HepG2 (cell line): Measurements from ENCODE around the gene ASTN2. TPM values are rescaled to one million over a fixed set of nuclear protein-coding genes. Genes with fewer than 3 reads are reported as not detected.
A peak's percentile ranks its signal among the peaks of the same experiment; 100 is the strongest.

ENCODE experiments used
- ATAC-seq: fragments of 200-7000 bp; cut with Tn5 transposase; 3 replicates; pipeline ENCODE4 v1.9.1; 2020; ENCODE audit warnings: mild to moderate bottlenecking, moderate library complexity
- BruUV-seq: library from RNA; stranded (reverse); fragments of 400-500 nt; replicated peaks from 2 replicates; lab custom pipeline; 2021; lab: Mats Ljungman, UMichigan
- CTCF ChIA-PET: fragments of 300-600 bp; formaldehyde crosslinking; extraction: SDS; loops from one replicate; lab custom pipeline; 2021; ENCODE audit warnings: low total read pairs, inconsistent platforms, low intra/inter-chr PET ratio; lab: Yijun Ruan, JAX
- POLR2A ChIA-PET: fragments of 350-600 bp; sonication (Branson Sonifier 250); formaldehyde crosslinking; loops from one replicate; lab custom pipeline; 2020; ENCODE audit warnings: antibody characterized with exemption, inconsistent platforms; lab: Yijun Ruan, JAX
- DNase-seq: peaks from one replicate; pipeline ENCODE4 v3.0.0-alpha.2; 2015; ENCODE audit warnings: low spot score
- FAIRE-seq: peaks from 3 replicates; lab custom pipeline; 2011; peaks lifted over from hg19 to GRCh38; lab: Jason Lieb, UNC
- H2AFZ ChIP-seq: one replicate; pipeline ENCODE4 v1.6.1; 2011; ENCODE audit warnings: low read length, inconsistent platforms
- H3K27ac ChIP-seq: fragments of 300-600 bp; 3 replicates; pipeline ENCODE4 v1.8.0; 2011; ENCODE audit warnings: mixed run types, mild to moderate bottlenecking, mixed read lengths, low read length, inconsistent platforms; ENCODE audit not compliant: insufficient read depth; ENCODE audit errors: extremely low read length
- H3K27me3 ChIP-seq, 2 experiments: fragments of 200-600 bp in 1 of 2; 2 replicates in 1 of 2; 3 replicates in 1 of 2; pipeline versions ENCODE4 v1.6.0 to v1.8.0; 2011; ENCODE audit warnings: low read length in 2 of 2, mild to moderate bottlenecking in 2 of 2, moderate library complexity in 2 of 2, inconsistent platforms in 1 of 2; ENCODE audit not compliant: insufficient read depth in 2 of 2, control insufficient read depth in 1 of 2
- H3K36me3 ChIP-seq, 2 experiments: fragments of 200-600 bp in 1 of 2; replicated peaks in 1 of 2; 2 replicates in 1 of 2; 3 replicates in 1 of 2; pipeline versions ENCODE4 v1.5.1 to v1.8.0; 2011; ENCODE audit warnings: low read length in 2 of 2, inconsistent platforms in 1 of 2; ENCODE audit not compliant: insufficient read depth in 2 of 2, control insufficient read depth in 1 of 2
- H3K4me1 ChIP-seq: 2 replicates; pipeline ENCODE4 v1.5.1; 2012; ENCODE audit warnings: low read length, inconsistent platforms; ENCODE audit not compliant: insufficient read depth
- H3K4me2 ChIP-seq: 2 replicates; pipeline ENCODE4 v1.6.0; 2011; ENCODE audit warnings: low read depth, low read length, inconsistent platforms
- H3K4me3 ChIP-seq, 3 experiments: fragments of 200-600 bp in 1 of 3; sonication (generic), shearing (Covaris generic) in 1 of 3; replicated peaks in 1 of 3; 2 replicates each; pipeline ENCODE4 v1.5.1; 2011 to 2016; ENCODE audit warnings: low read length in 3 of 3, inconsistent platforms in 2 of 3, low read depth in 2 of 3, mild to moderate bottlenecking in 2 of 3, control low read depth in 1 of 3, mixed read lengths in 1 of 3; ENCODE audit not compliant: insufficient read depth in 1 of 3
- H3K79me2 ChIP-seq: one replicate; pipeline ENCODE4 v1.6.1; 2011; ENCODE audit warnings: low read length, inconsistent platforms; ENCODE audit not compliant: insufficient read depth
- H3K9ac ChIP-seq: 2 replicates; pipeline ENCODE4 v1.6.0; 2011; ENCODE audit warnings: mild to moderate bottlenecking, low read depth, low read length, inconsistent platforms; ENCODE audit not compliant: insufficient read depth
- H3K9me3 ChIP-seq: 2 replicates; pipeline ENCODE4 v1.5.1; 2012; ENCODE audit warnings: mild to moderate bottlenecking, low read length
- H4K20me1 ChIP-seq: 2 replicates; pipeline ENCODE4 v1.6.0; 2011; ENCODE audit warnings: inconsistent platforms, mild to moderate bottlenecking, low read length, moderate library complexity; ENCODE audit not compliant: insufficient read depth
- AKAP8 ChIP-seq: sonication (generic); formaldehyde crosslinking; IDR thresholded peaks from 2 replicates; pipeline ENCODE4 v1.5.1; 2020; ENCODE audit warnings: mild to moderate bottlenecking, missing genetic modification reagents
- ATF5 ChIP-seq: sonication (generic); formaldehyde crosslinking; IDR thresholded peaks from 2 replicates; pipeline ENCODE4 v1.4.0; 2020; ENCODE audit warnings: mild to moderate bottlenecking, low read depth, missing genetic modification reagents
- DBP ChIP-seq: sonication (generic); formaldehyde crosslinking; IDR thresholded peaks from 2 replicates; pipeline ENCODE4 v1.4.0; 2020; ENCODE audit warnings: missing genetic modification reagents; ENCODE audit errors: not compliant biosample characterization
- FOXA3 ChIP-seq: IDR thresholded peaks from 2 replicates; pipeline ENCODE4 v1.6.1; 2016; ENCODE audit warnings: missing genetic modification reagents, missing compliant biosample characterization
- KLF11 ChIP-seq: IDR thresholded peaks from 2 replicates; pipeline ENCODE4 v1.6.1; 2016; ENCODE audit warnings: missing compliant biosample characterization
- MAFF ChIP-seq: IDR thresholded peaks from 2 replicates; pipeline ENCODE4 v1.6.1; 2011; ENCODE audit warnings: low read depth, low read length, improper control_type of control experiment
- MAFK ChIP-seq, 2 experiments: IDR thresholded peaks in 1 of 2; conservative IDR thresholded peaks in 1 of 2; 2 replicates each; pipeline ENCODE4 v1.6.1; 2011; ENCODE audit warnings: improper control_type of control experiment in 2 of 2, low read length in 2 of 2
- PREB ChIP-seq: sonication (generic); formaldehyde crosslinking; IDR thresholded peaks from 2 replicates; pipeline ENCODE4 v1.4.0; 2020; ENCODE audit warnings: missing genetic modification reagents
- SIN3B ChIP-seq: fragments of 150-350 bp; IDR thresholded peaks from 2 replicates; pipeline ENCODE4 v1.6.1; 2014; ENCODE audit warnings: low read length
- TAF1 ChIP-seq: sonication (generic); formaldehyde crosslinking; IDR thresholded peaks from 2 replicates; pipeline ENCODE4 v1.4.0; 2020; ENCODE audit warnings: missing genetic modification reagents
- TRIM24 ChIP-seq: sonication (generic); formaldehyde crosslinking; IDR thresholded peaks from 2 replicates; pipeline ENCODE4 v1.8.0; 2022; ENCODE audit warnings: mild to moderate bottlenecking, missing genetic modification reagents
- ZNF414 ChIP-seq: sonication (generic); formaldehyde crosslinking; IDR thresholded peaks from 2 replicates; pipeline ENCODE4 v1.5.0; 2020; ENCODE audit warnings: missing genetic modification reagents
- WGBS: methylation state at CpG from one replicate; pipeline ENCODE4 v1.1.6; 2017; ENCODE audit warnings: low lambda C conversion rate; 5-methylcytosine and 5-hydroxymethylcytosine counted together
- in situ Hi-C: cut with HindIII; loops from 2 replicates; pipeline ENCODE4 v1.10.0; 2017; ENCODE audit warnings: low pct_unique_long_range_greater_than_20kb; ENCODE audit not compliant: extremely low pct_ligation_motif_present
- intact Hi-C: fragments of 100-400 bp; cut with micrococcal nuclease; formaldehyde crosslinking; loops from one replicate; pipeline ENCODE4 v1.10.0; 2022; ENCODE audit not compliant: unreplicated experiment
- polyA plus RNA-seq, 8 experiments: library from polyadenylated mRNA; depleted of rRNA in 3 of 8; stranded (reverse) in 7 of 8; unstranded in 1 of 8; fragments of >200 nt; fragmentation: Illumina TruSeq in 4 of 8; extraction: Trizol in 4 of 8; gene quantifications; 2 replicates each; pipeline versions ENCODE4 v1.2.1 to v1.2.3, GENCODE V29; 2011 to 2016; ENCODE audit warnings: low read depth in 4 of 8, missing spikeins in 1 of 8, mixed read lengths in 1 of 8; ENCODE audit not compliant: insufficient read depth in 1 of 8
- total RNA-seq, 5 experiments: library from RNA; depleted of rRNA; stranded (reverse); fragments of >200 nt; fragmentation: Illumina TruSeq; extraction: Trizol; gene quantifications; 2 replicates each; pipeline ENCODE4 v1.2.3, GENCODE V29; 2016; ENCODE audit warnings: low read depth in 1 of 5
- TF ChIP-seq, protein P1 (sequence below): sonication (generic); formaldehyde crosslinking; IDR thresholded peaks from 2 replicates; pipeline ENCODE4 v1.4.0; 2020; ENCODE audit warnings: mild to moderate bottlenecking, missing genetic modification reagents
- TF ChIP-seq, protein P2 (sequence below): sonication (generic); formaldehyde crosslinking; conservative IDR thresholded peaks from 2 replicates; pipeline ENCODE4 v1.8.0; 2022; ENCODE audit warnings: missing genetic modification reagents

The ASTN2 gene
- total and polyA plus RNA-seq, 2 of the 13 experiments (the other 11 are each of a cell fraction or from before 2014, with no cell fraction given) = 5.2 to 13.5 TPM

- CTCF ChIA-PET = no interaction called here
- Histone ChIP-seq H3K36me3 (no peaks in the 10 kb centered on the region), H3K27ac (no peak overlapping the region)
- no TSS peak for BruUV-seq
- TF ChIP-seq DBP (CRISPR knock-in tag) (no peak), FOXA3 (CRISPR knock-in tag) (no peak), MAFF (peak; percentile 65), MAFK (conservative IDR thresholded peaks at IDR 0.05 in 1 of 2, IDR thresholded peaks at IDR 0.05 in 1 of 2; ENCODE audit: low read length in 2 of 2) (peak; percentile 69 to 81)
- TF ChIP-seq, protein P1, sequence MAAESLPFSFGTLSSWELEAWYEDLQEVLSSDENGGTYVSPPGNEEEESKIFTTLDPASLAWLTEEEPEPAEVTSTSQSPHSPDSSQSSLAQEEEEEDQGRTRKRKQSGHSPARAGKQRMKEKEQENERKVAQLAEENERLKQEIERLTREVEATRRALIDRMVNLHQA (CRISPR knock-in tag) = no peak
- TF ChIP-seq, all 625 proteins: peak for 2
- Histone ChIP-seq H2AFZ (no peak overlapping the region), H3K4me2 (no peak overlapping the region), H4K20me1 (no peaks in the 10 kb centered on the region), H3K9me3 (no peaks in the 10 kb centered on the region), H3K79me2 (no peaks in the 10 kb centered on the region), H3K4me3 (no peak overlapping the region), H3K27me3 (no peaks in the 10 kb centered on the region; a peak in 1 of 5 replicates), H3K4me1 (no peaks in the 10 kb centered on the region), H3K9ac (no peak overlapping the region)
- DNase-seq (no peak), ATAC-seq (no peak), FAIRE-seq (no peak)
- POLR2A ChIA-PET = no interaction called here
- intact Hi-C loops (no loop called here), in situ Hi-C loops (no loop called here)
- WGBS = 4% methylated on average over 3 of the region's 3 CpGs
Observed at GRCh38 chr9:117306032-117306431, 108.8 kb downstream of the ASTN2 start.

DNA sequence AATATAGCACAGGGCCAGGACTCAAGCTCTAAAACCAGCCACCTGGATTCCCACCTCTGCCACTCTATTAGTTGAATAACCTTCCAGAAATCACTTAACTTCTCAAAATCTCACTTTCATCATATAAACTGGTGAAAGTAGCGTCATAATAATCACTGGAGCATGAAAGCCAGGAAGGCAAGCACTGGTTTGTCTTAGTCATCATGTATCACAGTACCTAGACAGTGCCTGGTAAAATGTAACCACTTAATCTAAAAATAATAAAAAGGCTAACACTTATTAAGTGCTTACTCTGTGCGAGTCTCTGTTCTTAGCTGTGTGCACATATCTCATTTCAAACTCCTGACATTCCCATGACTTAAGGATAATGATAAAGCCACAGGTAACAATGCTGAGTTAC, 109.4 kb downstream of the ASTN2 start:
- Histone ChIP-seq H3K27ac (no peak overlapping the region), H3K4me2 (no peak overlapping the region), H3K4me1 (no peaks in the 10 kb centered on the region), H3K9ac (no peak overlapping the region), H3K27me3 (no peaks in the 10 kb centered on the region; a peak in 1 of 5 replicates), H3K36me3 (no peaks in the 10 kb centered on the region), H3K79me2 (no peaks in the 10 kb centered on the region), H2AFZ (no peak overlapping the region), H4K20me1 (no peaks in the 10 kb centered on the region), H3K4me3 (no peak overlapping the region), H3K9me3 (no peaks in the 10 kb centered on the region)
- intact Hi-C loops = no loop called here
- ChIA-PET POLR2A (no interaction called here), CTCF (no interaction called here)
- no peak for ATAC-seq
- in situ Hi-C loops = no loop called here
- BruUV-seq = no TSS peak
- DNase-seq = no peak
- WGBS = 0% methylated on average over 2 of the region's 2 CpGs
- FAIRE-seq = no peak
- TF ChIP-seq TRIM24 (CRISPR knock-in tag) = no peak
- no peak for TF ChIP-seq TAF1
- no peak for TF ChIP-seq ATF5 (CRISPR knock-in tag)
- no peak for TF ChIP-seq SIN3B
- no peak for TF ChIP-seq ZNF414 (CRISPR knock-in tag)
- no peak for TF ChIP-seq KLF11 (CRISPR knock-in tag)
- TF ChIP-seq PREB (CRISPR knock-in tag) = no peak
- TF ChIP-seq, protein P2, sequence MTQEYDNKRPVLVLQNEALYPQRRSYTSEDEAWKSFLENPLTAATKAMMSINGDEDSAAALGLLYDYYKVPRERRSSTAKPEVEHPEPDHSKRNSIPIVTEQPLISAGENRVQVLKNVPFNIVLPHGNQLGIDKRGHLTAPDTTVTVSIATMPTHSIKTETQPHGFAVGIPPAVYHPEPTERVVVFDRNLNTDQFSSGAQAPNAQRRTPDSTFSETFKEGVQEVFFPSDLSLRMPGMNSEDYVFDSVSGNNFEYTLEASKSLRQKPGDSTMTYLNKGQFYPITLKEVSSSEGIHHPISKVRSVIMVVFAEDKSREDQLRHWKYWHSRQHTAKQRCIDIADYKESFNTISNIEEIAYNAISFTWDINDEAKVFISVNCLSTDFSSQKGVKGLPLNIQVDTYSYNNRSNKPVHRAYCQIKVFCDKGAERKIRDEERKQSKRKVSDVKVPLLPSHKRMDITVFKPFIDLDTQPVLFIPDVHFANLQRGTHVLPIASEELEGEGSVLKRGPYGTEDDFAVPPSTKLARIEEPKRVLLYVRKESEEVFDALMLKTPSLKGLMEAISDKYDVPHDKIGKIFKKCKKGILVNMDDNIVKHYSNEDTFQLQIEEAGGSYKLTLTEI (CRISPR knock-in tag) = no peak
- no peak for TF ChIP-seq AKAP8
